ENCODE measurements around the gene OR4N5.
"Not testable (repeated sequence)": the region's sequence is repeated elsewhere in the genome, so short reads cannot be mapped to it uniquely, and the experiment has no call there.

Gene OR4N5, protein sequence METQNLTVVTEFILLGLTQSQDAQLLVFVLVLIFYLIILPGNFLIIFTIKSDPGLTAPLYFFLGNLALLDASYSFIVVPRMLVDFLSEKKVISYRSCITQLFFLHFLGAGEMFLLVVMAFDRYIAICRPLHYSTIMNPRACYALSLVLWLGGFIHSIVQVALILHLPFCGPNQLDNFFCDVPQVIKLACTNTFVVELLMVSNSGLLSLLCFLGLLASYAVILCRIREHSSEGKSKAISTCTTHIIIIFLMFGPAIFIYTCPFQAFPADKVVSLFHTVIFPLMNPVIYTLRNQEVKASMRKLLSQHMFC

GRCh38 chr14:20138520-20138919 is at the start of gene OR4N5:
Gene OR4N5 (plus strand): TSS chr14:20138820. CDS start chr14:20143736, 4,916 bp downstream.
- no peak for DNase-seq

DNA sequence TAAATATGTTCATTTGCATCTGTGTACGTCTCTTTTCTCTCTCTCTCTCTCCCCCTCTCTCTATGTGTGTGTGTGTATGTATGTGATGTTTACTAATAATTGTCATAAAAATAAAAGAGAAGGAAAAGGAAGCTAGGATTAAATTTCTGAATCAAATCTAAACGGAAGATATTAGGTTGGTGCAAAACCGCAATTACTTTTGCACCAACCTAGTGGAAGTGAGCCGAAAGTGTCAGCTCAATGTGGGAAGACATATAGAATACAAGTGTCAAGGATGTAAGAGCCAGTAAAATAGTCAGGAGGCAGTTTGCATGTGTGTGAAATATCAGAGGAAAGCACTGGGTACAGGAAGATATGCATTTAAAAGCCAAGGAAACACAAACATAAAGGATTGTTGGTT is 46.6 kb upstream of the OR4N5 start:
- DNase-seq = no peak

DNA sequence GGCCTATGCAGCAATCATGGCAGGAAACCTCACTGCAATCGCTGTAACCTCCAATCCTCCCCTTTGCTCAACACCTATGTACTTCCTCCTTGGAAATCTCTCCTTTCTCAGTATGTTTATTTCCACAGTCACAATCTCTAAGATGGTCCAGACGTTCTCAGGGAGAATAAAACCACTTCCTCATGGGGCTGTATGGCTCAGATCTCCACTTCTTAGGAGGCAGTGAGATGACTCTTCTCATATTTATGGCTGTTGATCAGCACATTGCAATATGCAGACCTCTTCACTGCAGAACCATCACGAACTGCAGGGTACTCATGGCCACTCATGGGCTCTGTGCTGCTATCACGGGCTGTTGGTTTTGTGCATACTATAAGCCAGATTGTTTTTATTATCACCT is 45.2 kb upstream of the OR4N5 start:
- no peak for DNase-seq

GRCh38 chr14:20098926-20099770 is 39.5 kb upstream of the OR4N5 start:
- not testable (repeated sequence) for DNase-seq

DNA sequence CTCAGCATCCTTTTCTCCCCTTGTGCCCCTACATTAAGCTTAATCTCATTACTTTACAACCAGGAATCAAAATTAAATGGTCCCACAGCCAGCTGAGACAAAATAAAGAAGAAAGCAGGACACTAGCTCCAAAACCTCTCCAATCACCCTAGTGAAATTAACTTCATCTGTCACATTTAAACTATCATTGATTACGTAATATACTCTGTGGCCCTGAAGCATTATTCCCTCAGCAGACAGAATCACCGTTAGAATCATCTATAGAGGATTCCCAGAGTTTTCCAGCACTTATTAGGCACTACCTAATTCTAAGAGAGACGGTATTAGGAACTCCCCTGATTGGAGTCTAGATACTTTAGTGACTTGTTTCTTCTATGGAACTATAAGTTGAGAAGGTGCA is 28.2 kb upstream of the OR4N5 start, which contains the start of gene OR4K17:
TSS of gene OR4K17 (plus strand) at position 302 of the 400 bp plus-strand sequence. CDS start 6,761 bp downstream, outside the sequence.
- DNase-seq = no peak

DNA sequence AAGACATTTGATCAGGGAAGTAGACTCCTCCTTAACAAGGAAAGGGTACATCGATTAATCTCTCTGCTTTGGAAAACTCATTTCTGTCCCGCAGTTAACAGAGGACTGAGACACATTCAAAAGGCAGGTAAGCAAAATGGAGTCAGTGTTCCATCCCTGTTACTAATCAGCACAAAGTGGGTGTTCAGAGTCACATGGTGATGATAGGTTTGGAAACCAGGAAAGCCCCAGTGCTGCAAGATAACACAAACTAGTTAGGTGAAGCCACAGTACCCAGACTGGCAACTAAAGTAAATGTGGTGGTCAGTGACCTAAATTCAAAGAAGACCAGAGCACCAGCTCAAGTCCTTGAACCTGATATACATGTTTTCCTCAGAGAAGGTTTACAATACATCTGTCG is 26.3 kb upstream of the OR4N5 start:
- no peak for DNase-seq

DNA sequence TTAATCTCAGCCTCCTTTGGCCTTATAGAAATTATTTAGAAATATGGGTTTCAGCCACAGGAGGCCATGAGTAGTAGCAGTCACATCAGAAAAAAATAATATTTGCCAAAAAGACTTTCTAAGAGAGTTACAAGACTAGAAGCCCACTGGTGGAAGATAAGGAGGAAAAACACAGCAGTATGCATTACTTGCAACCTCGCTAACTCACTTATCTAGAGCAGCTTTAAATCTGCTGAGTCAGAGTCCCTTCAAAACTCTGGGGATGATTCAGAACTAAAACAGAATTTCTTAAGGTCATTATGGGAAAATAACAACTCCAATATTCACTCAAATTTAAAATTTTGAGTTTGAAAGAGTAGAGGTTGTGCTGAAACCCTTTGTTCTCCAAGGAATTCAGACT is 21.9 kb upstream of the OR4N5 start:
- no peak for DNase-seq

DNA sequence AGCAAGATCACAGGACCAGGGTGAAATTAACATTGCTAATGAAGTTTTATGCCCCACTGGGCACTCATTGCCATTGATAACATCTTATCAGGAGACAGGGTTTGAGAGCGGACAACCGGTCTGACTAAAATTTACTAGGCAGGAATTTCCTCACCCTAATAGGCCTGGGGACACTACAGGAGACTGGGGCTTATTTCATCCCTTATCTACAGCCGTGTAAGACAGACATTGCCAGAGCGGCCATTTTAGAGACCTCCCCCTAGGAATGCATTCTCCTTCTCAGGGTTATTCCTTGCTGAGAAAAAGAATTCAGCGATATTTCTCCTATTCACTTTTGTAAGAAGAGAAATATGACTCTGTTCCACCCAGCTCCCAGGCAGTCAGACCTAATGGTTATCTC is 19.8 kb upstream of the OR4N5 start:
- no peak for DNase-seq

GRCh38 chr14:20143911-20144310 is 5.3 kb downstream of the OR4N5 start:
- DNase-seq = peak in 1 of 2 experiments; percentile 23

- DNase-seq = no peak
Observed at GRCh38 chr14:20144820-20145219, 6.2 kb downstream of the OR4N5 start.

DNA sequence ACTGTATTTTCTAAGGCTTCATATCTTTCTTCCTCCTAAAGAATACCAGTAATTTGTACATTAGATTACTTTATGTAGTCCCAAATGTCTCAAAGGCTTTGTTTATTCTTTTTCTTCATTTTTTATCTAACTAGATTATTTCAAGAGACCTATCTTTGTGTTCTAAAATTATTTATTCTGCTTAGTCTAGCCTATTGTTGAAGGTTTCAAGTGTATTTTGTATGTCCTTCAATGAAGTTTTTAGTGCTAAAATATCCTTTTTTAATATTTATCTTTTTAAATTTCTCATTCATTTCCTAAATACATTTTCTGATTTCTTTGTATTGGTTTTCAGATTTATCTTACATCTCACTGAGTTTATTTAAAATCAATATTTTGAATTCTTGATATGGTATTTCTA is 25.8 kb downstream of the OR4N5 start:
- no peak for DNase-seq

DNA sequence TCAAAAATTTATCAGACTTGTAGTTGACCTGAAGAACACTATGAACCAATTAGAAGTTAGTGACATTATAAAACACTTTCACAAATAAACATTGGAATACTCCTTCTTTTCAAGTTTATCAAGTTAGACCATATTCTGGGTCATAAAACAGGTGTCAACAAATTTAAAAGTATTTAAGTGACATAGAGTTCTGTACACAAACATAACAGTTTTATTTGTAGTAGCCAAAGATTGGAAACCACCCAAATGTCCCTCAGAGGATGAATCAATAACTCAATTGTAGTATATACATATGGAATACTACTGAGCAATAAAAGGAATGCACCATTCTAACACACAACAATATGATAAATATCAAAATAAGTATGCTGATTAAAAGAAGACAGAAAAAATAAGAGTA is 28.5 kb downstream of the OR4N5 start:
- no peak for DNase-seq

DNA sequence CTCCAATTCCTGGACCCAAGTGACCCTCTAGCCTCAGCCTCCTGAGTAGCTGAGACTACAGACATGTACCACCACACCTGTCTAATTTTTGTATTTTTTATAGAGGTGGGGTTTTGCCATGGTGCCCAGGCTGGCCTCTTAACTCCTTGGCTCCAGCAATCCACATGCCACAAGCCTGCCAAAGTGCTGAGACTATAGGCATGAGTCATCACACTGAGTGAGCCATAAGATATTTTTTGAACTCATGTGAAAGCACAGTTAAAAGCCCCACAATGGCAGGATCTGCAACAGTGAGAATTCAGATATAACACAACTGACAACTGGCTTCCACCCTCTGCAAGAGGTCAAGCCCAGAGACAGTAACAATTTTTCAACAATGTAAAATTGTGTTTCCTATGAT is 31.2 kb downstream of the OR4N5 start:
- DNase-seq = not testable (repeated sequence)

- DNase-seq = not testable (repeated sequence)
Observed at GRCh38 chr14:20174205-20174604, 35.6 kb downstream of the OR4N5 start.

DNA sequence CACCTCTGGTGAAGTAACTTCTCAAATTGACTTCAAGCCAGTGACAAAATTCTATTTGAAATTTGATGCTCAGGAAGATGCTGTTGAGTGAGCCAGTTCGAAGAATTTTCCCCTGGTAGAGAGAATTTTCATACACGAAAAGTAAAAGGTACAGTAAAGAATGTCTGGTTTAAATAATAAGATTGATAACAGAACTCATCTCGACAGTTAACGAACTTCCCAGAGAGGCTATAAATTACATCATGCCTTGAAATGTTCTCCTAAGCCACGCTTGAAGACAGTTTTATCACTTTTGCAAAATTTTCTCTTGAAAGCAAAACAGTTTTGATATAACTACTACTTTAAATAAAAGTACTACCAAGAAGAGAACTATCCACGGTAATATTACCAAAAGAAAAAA is 37.7 kb downstream of the OR4N5 start:
- no peak for DNase-seq

GRCh38 chr14:20177433-20177974 is 38.9 kb downstream of the OR4N5 start:
- no peak for DNase-seq

- DNase-seq = no peak
Observed at GRCh38 chr14:20179218-20179617, 40.6 kb downstream of the OR4N5 start.

- DNase-seq = no peak
Observed at GRCh38 chr14:20179880-20180279, 41.3 kb downstream of the OR4N5 start.

DNA sequence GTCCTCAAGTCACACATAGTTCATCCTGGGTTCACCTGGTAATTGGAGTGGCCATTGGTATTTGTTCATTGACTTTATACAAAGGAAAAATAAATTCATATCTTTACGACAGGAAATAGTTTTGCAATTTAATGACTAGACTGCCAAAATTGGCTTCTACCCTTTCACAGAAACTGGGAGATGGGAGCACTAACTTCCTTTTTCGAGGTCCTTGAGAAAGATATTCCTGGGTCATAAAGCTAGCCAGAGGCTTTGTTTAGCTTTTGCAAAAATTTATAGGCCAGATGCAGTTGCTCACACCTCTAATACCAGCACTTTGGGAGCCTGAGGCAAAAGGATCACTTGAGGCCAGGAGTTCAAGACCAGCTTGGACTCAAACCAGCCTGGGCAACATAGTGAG is 41.9 kb downstream of the OR4N5 start:
- no peak for DNase-seq

DNA sequence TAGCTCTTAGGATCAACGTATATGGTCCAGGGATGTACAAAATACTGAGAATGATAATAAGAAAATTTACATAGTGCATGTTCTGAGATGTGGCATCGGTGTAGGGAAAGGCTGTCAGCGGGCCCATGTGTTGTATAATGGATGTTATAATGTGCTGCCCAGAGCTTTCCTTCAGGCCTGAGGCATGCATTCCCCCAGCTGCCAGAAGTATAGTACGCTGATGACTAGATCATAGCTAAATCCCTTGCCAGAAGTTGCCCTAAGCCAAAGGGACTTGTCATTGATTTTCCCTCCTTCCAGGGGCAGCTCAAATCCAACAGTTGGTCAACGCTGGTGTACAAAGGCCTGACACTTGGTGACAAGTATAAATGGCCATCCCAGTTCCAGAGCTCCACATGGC is 45.6 kb downstream of the OR4N5 start:
- DNase-seq = no peak

DNA sequence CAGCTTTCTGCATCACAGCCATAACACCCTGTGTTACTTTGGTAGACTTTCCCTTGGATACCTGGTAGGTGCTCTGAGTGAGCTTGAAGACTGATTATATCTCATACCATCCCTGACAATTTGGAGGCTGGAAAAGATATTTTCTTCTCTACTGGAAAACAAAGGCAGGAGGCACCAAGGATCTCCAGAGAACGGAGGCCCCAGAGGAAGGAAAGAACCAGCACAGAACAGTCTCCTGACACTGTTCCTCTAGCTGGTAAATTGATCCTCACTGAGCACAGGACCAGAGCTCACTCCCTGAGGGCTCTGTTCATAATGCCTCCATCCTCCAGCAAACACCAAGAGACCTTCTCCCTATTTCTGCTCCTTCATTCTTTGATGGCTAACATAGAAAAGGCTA is 52.0 kb downstream of the OR4N5 start, which contains the start of gene OR11G2:
TSS of gene OR11G2 (plus strand) at position 301 of the 400 bp plus-strand sequence. CDS start 6,542 bp downstream, outside the sequence.
- no peak for DNase-seq

- no peak for DNase-seq
Observed at GRCh38 chr14:20191396-20191795, 52.8 kb downstream of the OR4N5 start.

GRCh38 chr14:20194101-20194500 is 55.5 kb downstream of the OR4N5 start:
- DNase-seq = no peak

Measured in SHP77 (cell line).